IMR-90 (cell line): ENCODE data around the gene RCAN2. TPM values are rescaled to one million over a fixed set of nuclear protein-coding genes. Genes with fewer than 3 reads are reported as not detected.

Experiments
- ATAC-seq: fragments of 200-7000 bp; cut with Tn5 transposase; 2 replicates; pipeline ENCODE4 v1.9.1; 2020; ENCODE audit warnings: low read depth, mild to moderate bottlenecking, moderate library complexity
- BruUV-seq: library from RNA; stranded (reverse); fragments of 400-500 nt; replicated peaks from 2 replicates; lab custom pipeline; 2021; lab: Mats Ljungman, UMichigan
- CTCF ChIA-PET: fragments of 300-600 bp; formaldehyde crosslinking; extraction: SDS; loops from one replicate; lab custom pipeline; 2021; ENCODE audit warnings: antibody characterized with exemption; lab: Yijun Ruan, JAX
- POLR2A ChIA-PET: fragments of 300-600 bp; sonication (Branson Sonifier 250); formaldehyde crosslinking; loops from one replicate; lab custom pipeline; 2022; ENCODE audit warnings: antibody characterized with exemption; ENCODE audit not compliant: unreplicated experiment; lab: Charles Lee
- DNase-seq: peaks from one replicate; pipeline ENCODE4 v3.0.0; 2013
- H2AFZ ChIP-seq: replicated peaks from 2 replicates; pipeline ENCODE3; 2013; ENCODE audit warnings: low read length, mild to moderate bottlenecking; ENCODE audit not compliant: poor library complexity
- H2AK5ac ChIP-seq: 2 replicates; pipeline ENCODE4 v1.6.1; 2013; ENCODE audit warnings: low read depth, low read length, inconsistent platforms
- H2AK9ac ChIP-seq: replicated peaks from 2 replicates; pipeline ENCODE3; 2013; ENCODE audit warnings: mild to moderate bottlenecking, low read depth, low read length, moderate library complexity; ENCODE audit not compliant: poor library complexity
- H2BK120ac ChIP-seq: 2 replicates; pipeline ENCODE4 v1.6.1; 2013; ENCODE audit warnings: low read depth, low read length, inconsistent platforms
- H2BK15ac ChIP-seq: 3 replicates; pipeline ENCODE4 v1.6.1; 2013; ENCODE audit warnings: low read depth, low read length, inconsistent platforms
- H2BK20ac ChIP-seq: 2 replicates; pipeline ENCODE4 v1.6.1; 2013; ENCODE audit warnings: low read depth, mild to moderate bottlenecking, inconsistent platforms, low read length, moderate library complexity
- H2BK5ac ChIP-seq: 2 replicates; pipeline ENCODE4 v1.6.1; 2013; ENCODE audit warnings: mild to moderate bottlenecking, low read depth, low read length, inconsistent platforms; ENCODE audit not compliant: poor library complexity, severe bottlenecking
- H3K14ac ChIP-seq: replicated peaks from 2 replicates; pipeline ENCODE4 v1.6.1; 2013; ENCODE audit warnings: low read depth, low read length, inconsistent platforms
- H3K18ac ChIP-seq: 2 replicates; pipeline ENCODE4 v1.6.1; 2013; ENCODE audit warnings: low read depth, low read length, control low read depth
- H3K23ac ChIP-seq: 2 replicates; pipeline ENCODE4 v1.6.1; 2013; ENCODE audit warnings: low read depth, low read length, inconsistent platforms
- H3K27ac ChIP-seq: 2 replicates; pipeline ENCODE4 v1.5.1; 2013; ENCODE audit warnings: mild to moderate bottlenecking, control low read depth, low read length; ENCODE audit not compliant: insufficient read depth
- H3K27me3 ChIP-seq: 2 replicates; pipeline ENCODE4 v1.6.1; 2013; ENCODE audit warnings: low read length; ENCODE audit not compliant: control insufficient read depth, insufficient read depth
- H3K36me3 ChIP-seq: 2 replicates; pipeline ENCODE4 v1.6.1; 2013; ENCODE audit warnings: low read length, mixed read lengths; ENCODE audit not compliant: control insufficient read depth, insufficient read depth
- H3K4ac ChIP-seq: 2 replicates; pipeline ENCODE4 v1.6.1; 2013; ENCODE audit warnings: low read depth, low read length, inconsistent platforms
- H3K4me1 ChIP-seq: 2 replicates; pipeline ENCODE4 v1.6.1; 2013; ENCODE audit warnings: low read length, mixed read lengths; ENCODE audit not compliant: control insufficient read depth, insufficient read depth
- H3K4me2 ChIP-seq: 2 replicates; pipeline ENCODE4 v1.6.1; 2013; ENCODE audit warnings: low read depth, mild to moderate bottlenecking, control low read depth, low read length, moderate library complexity
- H3K4me3 ChIP-seq: 2 replicates; pipeline ENCODE4 v1.5.1; 2013; ENCODE audit warnings: low read depth, mild to moderate bottlenecking, control low read depth, low read length, moderate library complexity; ENCODE audit not compliant: insufficient read depth
- H3K56ac ChIP-seq: 2 replicates; pipeline ENCODE4 v1.6.1; 2013; ENCODE audit warnings: low read length, inconsistent platforms; ENCODE audit not compliant: insufficient read depth; ENCODE audit errors: extremely low read depth
- H3K79me1 ChIP-seq, 2 experiments: 2 replicates each; pipeline ENCODE4 v1.6.1; 2013; ENCODE audit warnings: low read length in 2 of 2, inconsistent platforms in 1 of 2, low read depth in 1 of 2
- H3K9ac ChIP-seq: 2 replicates; pipeline ENCODE4 v1.6.1; 2013; ENCODE audit warnings: low read depth, low read length, control low read depth
- H3K9me1 ChIP-seq: 2 replicates; pipeline ENCODE4 v1.6.1; 2013; ENCODE audit warnings: low read length, inconsistent platforms; ENCODE audit not compliant: insufficient read depth
- H3K9me3 ChIP-seq: 2 replicates; pipeline ENCODE4 v1.6.1; 2013; ENCODE audit warnings: low read length; ENCODE audit not compliant: control insufficient read depth, insufficient read depth
- H4K20me1 ChIP-seq: 2 replicates; pipeline ENCODE4 v1.6.1; 2013; ENCODE audit warnings: low read length, inconsistent platforms; ENCODE audit not compliant: insufficient read depth
- H4K5ac ChIP-seq: 2 replicates; pipeline ENCODE4 v1.6.1; 2013; ENCODE audit warnings: mild to moderate bottlenecking, low read depth, low read length, control low read depth
- H4K8ac ChIP-seq, 2 experiments: 2 replicates each; pipeline ENCODE4 v1.6.1; 2013; ENCODE audit warnings: low read depth in 2 of 2, low read length in 2 of 2, control low read depth in 1 of 2, inconsistent platforms in 1 of 2
- H4K91ac ChIP-seq: 2 replicates; pipeline ENCODE4 v1.6.1; 2013; ENCODE audit warnings: low read depth, low read length, inconsistent platforms; ENCODE audit not compliant: insufficient read depth
- MAZ ChIP-seq: IDR thresholded peaks from 2 replicates; pipeline ENCODE4 v1.6.1; 2012; ENCODE audit warnings: low read depth, mild to moderate bottlenecking, low read length, improper control_type of control experiment, moderate library complexity, borderline replicate concordance
- RAD21 ChIP-seq: IDR thresholded peaks from 2 replicates; pipeline ENCODE4 v1.6.1; 2012; ENCODE audit warnings: low read length, improper control_type of control experiment
- SMC3 ChIP-seq: fragments of 150-350 bp; IDR thresholded peaks from 2 replicates; pipeline ENCODE4 v1.6.1; 2016; ENCODE audit warnings: low read depth, mild to moderate bottlenecking, antibody characterized with exemption, low read length, moderate library complexity
- WGBS, 2 experiments: methylation state at CpG; one replicate each; pipeline versions ENCODE4 v1.1.5 to v1.1.7; 2013; ENCODE audit warnings: missing lambda C conversion rate in 2 of 2; ENCODE audit not compliant: insufficient read length in 1 of 2; ENCODE audit errors: extremely low coverage in 2 of 2; 5-methylcytosine and 5-hydroxymethylcytosine counted together
- dilution Hi-C: fragments of 300-500 bp; cut with HindIII; formaldehyde crosslinking; loops from one replicate; pipeline ENCODE4 v1.14.3; 2018; ENCODE audit warnings: low sequenced_read_pairs; ENCODE audit not compliant: unreplicated experiment
- in situ Hi-C: fragments of 300-500 bp; cut with MboI; formaldehyde crosslinking; loops from 3 replicates; pipeline ENCODE4 v1.14.3; 2019; ENCODE audit warnings: low sequenced_read_pairs, inconsistent platforms, mixed read lengths
- intact Hi-C: fragments of 100-400 bp; cut with micrococcal nuclease; formaldehyde crosslinking; loops from 2 replicates; pipeline ENCODE4 v1.10.0; 2022
- polyA plus RNA-seq, 3 experiments: library from polyadenylated mRNA; depleted of rRNA; stranded (reverse); fragments of >200 nt; gene quantifications; 2 replicates each; pipeline ENCODE4 v1.2.3, GENCODE V29; 2012; ENCODE audit warnings: low replicate concordance in 1 of 3
- total RNA-seq: library from RNA; depleted of rRNA; stranded (reverse); fragments of >200 nt; gene quantifications from 2 replicates; pipeline ENCODE4 v1.2.3, GENCODE V29; 2012
- TF ChIP-seq, protein P1 (sequence below): fragments of 150-350 bp; IDR thresholded peaks from 2 replicates; pipeline ENCODE4 v1.6.1; 2016; ENCODE audit warnings: low read depth, mild to moderate bottlenecking, low read length, moderate library complexity, borderline replicate concordance
- TF ChIP-seq, protein P2 (sequence below): conservative IDR thresholded peaks from 2 replicates; pipeline ENCODE4 v1.5.1; 2012; ENCODE audit warnings: mild to moderate bottlenecking, low read depth, low read length, improper control_type of control experiment

RCAN2 gene
- total and polyA plus RNA-seq, 2 of the 4 experiments (the other 2 are of a cell fraction), result 1.3 to 1.8 TPM

DNA sequence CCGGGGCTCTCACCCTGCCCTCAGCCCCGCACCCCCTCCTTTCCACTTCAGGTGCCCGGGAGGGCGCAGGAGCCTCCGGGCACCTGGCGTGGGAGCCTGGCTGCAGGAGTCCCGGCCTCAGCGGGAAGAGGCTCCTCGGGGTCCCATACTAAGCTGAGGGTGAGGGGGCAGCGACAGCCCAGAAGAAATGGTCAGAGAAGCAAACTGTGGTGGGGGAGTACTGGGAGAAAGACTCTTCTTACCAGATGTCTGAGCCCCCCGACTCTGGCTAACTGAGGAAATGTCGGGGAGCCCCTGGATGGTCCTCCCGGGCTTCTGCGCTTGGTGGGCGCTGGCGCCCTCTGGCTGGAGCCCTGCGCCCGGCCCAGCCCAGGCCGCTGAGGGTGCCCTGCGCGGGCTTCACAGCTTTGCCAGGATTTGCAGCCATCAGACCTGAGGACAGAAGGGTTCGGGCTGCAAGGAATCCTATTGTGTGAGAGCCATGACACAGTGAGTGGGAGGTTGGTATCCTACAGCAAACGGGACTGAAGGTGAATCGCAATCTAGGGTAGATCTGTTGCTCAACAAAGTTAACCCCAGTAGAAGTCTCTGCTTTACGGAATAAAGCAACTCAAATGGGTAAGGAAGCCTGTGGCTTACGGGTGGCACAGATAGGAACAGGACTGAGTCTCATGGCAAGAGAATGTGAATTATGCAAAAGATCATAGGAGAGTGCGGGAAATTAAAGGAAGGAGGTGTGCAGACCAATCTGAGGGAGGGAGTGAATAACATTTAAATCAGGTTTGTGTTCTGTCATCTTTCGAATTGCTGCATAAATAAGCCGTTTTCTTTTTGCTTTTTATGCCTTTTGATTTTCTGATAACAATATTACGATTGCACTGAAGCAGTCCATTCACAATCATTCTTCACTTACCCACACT, 639 bp upstream of the RCAN2 start:
- CTCF ChIA-PET, result interaction anchor here (0.5 to 1.0 kb wide), 5 partner anchors 21 to 1138 kb away, joined by 3 to 7 read pairs (median 3); no protein-coding TSS in a partner anchor
- DNase-seq, result peak; percentile 1

More for the DNA sequence above, 639 bp upstream of the RCAN2 start:
- WGBS, 2 experiments, result 5% methylated on average over 7 of the region's 30 CpGs; no CpG with 5 or more reads in 1 of the 2 experiments
- H2AFZ ChIP-seq, result peak overlapping the region; percentile 83
- H3K9me1 ChIP-seq, result no peaks in the 10 kb centered on the region
- no peak overlapping the region for H3K18ac ChIP-seq
- H3K9me3 ChIP-seq, result no peaks in the 10 kb centered on the region
- H3K56ac ChIP-seq, result no peak overlapping the region
- no peak overlapping the region for H3K23ac ChIP-seq
- no peaks in the 10 kb centered on the region for H3K36me3 ChIP-seq
- H4K8ac ChIP-seq, result no peak overlapping the region
- TF ChIP-seq, protein P1, sequence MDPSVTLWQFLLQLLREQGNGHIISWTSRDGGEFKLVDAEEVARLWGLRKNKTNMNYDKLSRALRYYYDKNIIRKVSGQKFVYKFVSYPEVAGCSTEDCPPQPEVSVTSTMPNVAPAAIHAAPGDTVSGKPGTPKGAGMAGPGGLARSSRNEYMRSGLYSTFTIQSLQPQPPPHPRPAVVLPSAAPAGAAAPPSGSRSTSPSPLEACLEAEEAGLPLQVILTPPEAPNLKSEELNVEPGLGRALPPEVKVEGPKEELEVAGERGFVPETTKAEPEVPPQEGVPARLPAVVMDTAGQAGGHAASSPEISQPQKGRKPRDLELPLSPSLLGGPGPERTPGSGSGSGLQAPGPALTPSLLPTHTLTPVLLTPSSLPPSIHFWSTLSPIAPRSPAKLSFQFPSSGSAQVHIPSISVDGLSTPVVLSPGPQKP, result no peak
- TF ChIP-seq, protein P2, sequence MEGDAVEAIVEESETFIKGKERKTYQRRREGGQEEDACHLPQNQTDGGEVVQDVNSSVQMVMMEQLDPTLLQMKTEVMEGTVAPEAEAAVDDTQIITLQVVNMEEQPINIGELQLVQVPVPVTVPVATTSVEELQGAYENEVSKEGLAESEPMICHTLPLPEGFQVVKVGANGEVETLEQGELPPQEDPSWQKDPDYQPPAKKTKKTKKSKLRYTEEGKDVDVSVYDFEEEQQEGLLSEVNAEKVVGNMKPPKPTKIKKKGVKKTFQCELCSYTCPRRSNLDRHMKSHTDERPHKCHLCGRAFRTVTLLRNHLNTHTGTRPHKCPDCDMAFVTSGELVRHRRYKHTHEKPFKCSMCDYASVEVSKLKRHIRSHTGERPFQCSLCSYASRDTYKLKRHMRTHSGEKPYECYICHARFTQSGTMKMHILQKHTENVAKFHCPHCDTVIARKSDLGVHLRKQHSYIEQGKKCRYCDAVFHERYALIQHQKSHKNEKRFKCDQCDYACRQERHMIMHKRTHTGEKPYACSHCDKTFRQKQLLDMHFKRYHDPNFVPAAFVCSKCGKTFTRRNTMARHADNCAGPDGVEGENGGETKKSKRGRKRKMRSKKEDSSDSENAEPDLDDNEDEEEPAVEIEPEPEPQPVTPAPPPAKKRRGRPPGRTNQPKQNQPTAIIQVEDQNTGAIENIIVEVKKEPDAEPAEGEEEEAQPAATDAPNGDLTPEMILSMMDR, result peak; percentile 40
- TF ChIP-seq MAZ (no peak), RAD21 (peak; percentile 42), SMC3 (peak; percentile 39)
- no peak overlapping the region for H2BK20ac ChIP-seq
- H2BK5ac ChIP-seq, result no peak overlapping the region
- POLR2A ChIA-PET, result no interaction called here
- dilution Hi-C loops, result no loop called here
- in situ Hi-C loops, result no loop called here
- no peak overlapping the region for H3K27ac ChIP-seq
- H2AK9ac ChIP-seq, result no peak overlapping the region
- H3K79me1 ChIP-seq, result no peaks in the 10 kb centered on the region
- H2AK5ac ChIP-seq, result no peak overlapping the region
- no peaks in the 10 kb centered on the region for H3K4me1 ChIP-seq
- peaks cover 21% of the 10 kb centered on the region for H3K27me3 ChIP-seq
- peak overlapping the region; percentile 58; the same call in 1 of the 2 replicates for H3K4me2 ChIP-seq
- BruUV-seq, result no TSS peak
- intact Hi-C loops, result loop anchor here (1.0 kb wide), 1 partner anchor 73 kb away; no protein-coding TSS in a partner anchor
- H4K20me1 ChIP-seq, result no peaks in the 10 kb centered on the region
- no peak overlapping the region for H4K5ac ChIP-seq
- H2BK15ac ChIP-seq, result no peak overlapping the region
- no peak overlapping the region for H3K14ac ChIP-seq
- no peak overlapping the region for H2BK120ac ChIP-seq
- no peak overlapping the region for H3K9ac ChIP-seq
- peak overlapping the region; percentile 50 for H3K4me3 ChIP-seq
- H4K91ac ChIP-seq, result no peak overlapping the region
- peak; percentile 67 for ATAC-seq
- H3K4ac ChIP-seq, result no peak overlapping the region
